H1 (cell line): Measurements from ENCODE around the gene LCA5L. TPM values are rescaled to one million over a fixed set of nuclear protein-coding genes. Genes with fewer than 3 reads are reported as not detected.

ENCODE experiments used
- CTCF ChIA-PET: fragments of 300-600 bp; sonication (Branson Sonifier 250); formaldehyde crosslinking; loops from one replicate; lab custom pipeline; 2021; ENCODE audit not compliant: partially characterized antibody; lab: Charles Lee
- POLR2A ChIA-PET: fragments of 300-600 bp; sonication (Branson Sonifier 250); formaldehyde crosslinking; loops from one replicate; lab custom pipeline; 2021; ENCODE audit warnings: inconsistent platforms; ENCODE audit not compliant: partially characterized antibody; lab: Charles Lee
- DNase-seq, 2 experiments: peaks; one replicate each; pipeline versions ENCODE4 v3.0.0 to v3.0.0-alpha.2; 2010 to 2022; ENCODE audit warnings: low spot score in 2 of 2, low read depth in 1 of 2, mixed read lengths in 1 of 2
- FAIRE-seq: peaks from 2 replicates; lab custom pipeline; 2011; peaks lifted over from hg19 to GRCh38; lab: Jason Lieb, UNC
- H2AFZ ChIP-seq: 2 replicates; pipeline ENCODE4 v1.8.1; 2012; ENCODE audit warnings: low read length, inconsistent platforms
- H2AK5ac ChIP-seq: 2 replicates; pipeline ENCODE4 v1.6.1; 2013; ENCODE audit warnings: low read depth, low read length
- H2BK120ac ChIP-seq: replicated peaks from 2 replicates; pipeline ENCODE3; 2013; ENCODE audit warnings: low read depth, low read length, inconsistent platforms
- H2BK12ac ChIP-seq: 2 replicates; pipeline ENCODE4 v1.6.1; 2013; ENCODE audit warnings: low read depth, low read length
- H2BK15ac ChIP-seq: 2 replicates; pipeline ENCODE4 v1.6.1; 2013; ENCODE audit warnings: low read length
- H2BK20ac ChIP-seq: 2 replicates; pipeline ENCODE4 v1.6.1; 2013; ENCODE audit warnings: low read length
- H2BK5ac ChIP-seq: 2 replicates; pipeline ENCODE4 v1.6.1; 2013; ENCODE audit warnings: low read depth, low read length
- H3K14ac ChIP-seq: 2 replicates; pipeline ENCODE4 v1.6.1; 2013; ENCODE audit warnings: inconsistent platforms; ENCODE audit not compliant: insufficient read length
- H3K18ac ChIP-seq: 2 replicates; pipeline ENCODE4 v1.6.1; 2013; ENCODE audit warnings: low read length; ENCODE audit errors: extremely low read depth
- H3K23ac ChIP-seq: 2 replicates; pipeline ENCODE4 v1.6.1; 2013; ENCODE audit warnings: inconsistent platforms; ENCODE audit not compliant: insufficient read length
- H3K23me2 ChIP-seq: 2 replicates; pipeline ENCODE4 v1.6.1; 2013; ENCODE audit warnings: low read depth, low read length
- H3K27ac ChIP-seq: 2 replicates; pipeline ENCODE4 v1.6.1; 2011; ENCODE audit warnings: low read depth, low read length, inconsistent platforms
- H3K27me3 ChIP-seq, 4 experiments: replicated peaks in 1 of 4; 1 replicate in 1 of 4; 2 replicates in 3 of 4; pipeline versions ENCODE4 v1.6.1 to v1.8.1; 2011 to 2013; ENCODE audit warnings: low read length in 3 of 4, mild to moderate bottlenecking in 3 of 4, inconsistent platforms in 2 of 4, mixed read lengths in 2 of 4, moderate library complexity in 1 of 4; ENCODE audit not compliant: control insufficient read depth in 3 of 4, insufficient read depth in 3 of 4; ENCODE audit errors: extremely low read depth in 1 of 4
- H3K36me3 ChIP-seq, 4 experiments: 2 replicates each; pipeline versions ENCODE4 v1.6.1 to v1.8.1; 2011 to 2013; ENCODE audit warnings: mild to moderate bottlenecking in 4 of 4, low read length in 3 of 4, moderate library complexity in 2 of 4, control low read depth in 1 of 4, inconsistent platforms in 1 of 4; ENCODE audit not compliant: insufficient read depth in 4 of 4, control insufficient read depth in 2 of 4
- H3K4ac ChIP-seq: replicated peaks from 2 replicates; pipeline ENCODE3; 2013; ENCODE audit warnings: low read length, low read depth, mixed read lengths, inconsistent platforms; ENCODE audit not compliant: insufficient read length
- H3K4me1 ChIP-seq, 4 experiments: replicated peaks in 1 of 4; 1 replicate in 1 of 4; 2 replicates in 3 of 4; pipeline versions ENCODE4 v1.6.1 to v1.8.1; 2011 to 2013; ENCODE audit warnings: low read length in 3 of 4, inconsistent platforms in 2 of 4, mixed read lengths in 1 of 4; ENCODE audit not compliant: insufficient read depth in 4 of 4, control insufficient read depth in 3 of 4
- H3K4me2 ChIP-seq, 2 experiments: 2 replicates each; pipeline versions ENCODE4 v1.6.1 to v1.8.1; 2011 to 2013; ENCODE audit warnings: low read depth in 2 of 2, low read length in 2 of 2, control low read depth in 1 of 2, inconsistent platforms in 1 of 2, mild to moderate bottlenecking in 1 of 2; ENCODE audit not compliant: insufficient read depth in 1 of 2
- H3K4me3 ChIP-seq, 4 experiments: fragments of 200-600, 300-600 bp in 1 of 4; sonication (generic), shearing (Covaris generic), sonication (Bioruptor Twin) in 1 of 4; 2 replicates each; pipeline versions ENCODE4 v1.5.1 to v1.8.1; 2011 to 2016; ENCODE audit warnings: low read length in 4 of 4, low read depth in 3 of 4, control low read depth in 2 of 4, inconsistent platforms in 2 of 4, mild to moderate bottlenecking in 2 of 4, mixed read lengths in 1 of 4, moderate library complexity in 1 of 4; ENCODE audit not compliant: insufficient read depth in 2 of 4; ENCODE audit errors: extremely low read depth in 1 of 4
- H3K56ac ChIP-seq: replicated peaks from 2 replicates; pipeline ENCODE3; 2013; ENCODE audit warnings: low read depth, mild to moderate bottlenecking, mixed read lengths, low read length, inconsistent platforms; ENCODE audit not compliant: insufficient read length
- H3K79me1 ChIP-seq: 2 replicates; pipeline ENCODE4 v1.6.1; 2013; ENCODE audit warnings: low read depth, low read length, control low read depth
- H3K79me2 ChIP-seq, 2 experiments: 2 replicates each; pipeline versions ENCODE4 v1.6.1 to v1.8.1; 2012 to 2013; ENCODE audit warnings: low read length in 2 of 2, mild to moderate bottlenecking in 2 of 2, inconsistent platforms in 1 of 2; ENCODE audit not compliant: insufficient read depth in 2 of 2, control insufficient read depth in 1 of 2
- H3K9ac ChIP-seq, 4 experiments: replicated peaks in 1 of 4; 1 replicate in 1 of 4; 2 replicates in 3 of 4; pipeline versions ENCODE4 v1.6.1 to v1.8.1; 2011 to 2013; ENCODE audit warnings: low read depth in 3 of 4, low read length in 3 of 4, control low read depth in 2 of 4, mild to moderate bottlenecking in 2 of 4, moderate library complexity in 2 of 4, inconsistent platforms in 1 of 4; ENCODE audit errors: extremely low read depth in 1 of 4
- H3K9me3 ChIP-seq, 2 experiments: 2 replicates each; pipeline versions ENCODE4 v1.6.1 to v1.8.1; 2012 to 2013; ENCODE audit warnings: mild to moderate bottlenecking in 2 of 2, moderate library complexity in 2 of 2, control low read depth in 1 of 2, inconsistent platforms in 1 of 2, low read depth in 1 of 2, low read length in 1 of 2, mixed read lengths in 1 of 2; ENCODE audit not compliant: insufficient read depth in 2 of 2
- H4K20me1 ChIP-seq, 2 experiments: replicated peaks in 1 of 2; 2 replicates each; pipeline versions ENCODE3 to v1.8.1; 2011 to 2013; ENCODE audit warnings: inconsistent platforms in 2 of 2, low read length in 2 of 2, mild to moderate bottlenecking in 1 of 2; ENCODE audit not compliant: insufficient read depth in 2 of 2, control insufficient read depth in 1 of 2
- H4K5ac ChIP-seq: 2 replicates; pipeline ENCODE4 v1.6.1; 2013; ENCODE audit warnings: low read length, low read depth, mixed read lengths, inconsistent platforms; ENCODE audit not compliant: insufficient read length
- H4K8ac ChIP-seq: 2 replicates; pipeline ENCODE4 v1.8.0; 2013; ENCODE audit warnings: mild to moderate bottlenecking, moderate library complexity, low read length, inconsistent platforms; ENCODE audit not compliant: insufficient read depth; ENCODE audit errors: extremely low read depth
- H4K91ac ChIP-seq: replicated peaks from 2 replicates; pipeline ENCODE3; 2013; ENCODE audit warnings: low read length, mixed read lengths, inconsistent platforms; ENCODE audit not compliant: insufficient read length
- ASH2L ChIP-seq: fragments of 200-600, 300-600 bp; sonication (generic); IDR thresholded peaks from one replicate; pipeline ENCODE4 v1.7.1; 2017; ENCODE audit warnings: low read length
- BACH1 ChIP-seq: IDR thresholded peaks from 2 replicates; pipeline ENCODE4 v1.6.1; 2012; ENCODE audit warnings: low read length, improper control_type of control experiment
- CBX8 ChIP-seq: fragments of 300-800, 300-1000 bp; sonication (generic); IDR thresholded peaks from 2 replicates; pipeline ENCODE4 v1.7.1; 2016; ENCODE audit warnings: low read depth, low read length, borderline replicate concordance
- CHD1 ChIP-seq: IDR thresholded peaks from 2 replicates; pipeline ENCODE4 v1.6.1; 2012; ENCODE audit warnings: low read depth, low read length, improper control_type of control experiment
- CHD2 ChIP-seq: IDR thresholded peaks from 2 replicates; pipeline ENCODE4 v1.6.1; 2012; ENCODE audit warnings: low read length, improper control_type of control experiment
- EP300 ChIP-seq, 2 experiments: IDR thresholded peaks; 1 replicate in 1 of 2; 2 replicates in 1 of 2; pipeline ENCODE4 v1.6.1; 2011 to 2012; ENCODE audit warnings: low read depth in 2 of 2, low read length in 2 of 2, mild to moderate bottlenecking in 2 of 2, borderline replicate concordance in 1 of 2, inconsistent platforms in 1 of 2, moderate library complexity in 1 of 2
- HDAC2 ChIP-seq, 2 experiments: fragments of 300-600 bp in 1 of 2; sonication (generic) in 1 of 2; IDR thresholded peaks; 2 replicates each; pipeline ENCODE4 v1.6.1; 2011 to 2012; ENCODE audit warnings: low read depth in 2 of 2, low read length in 2 of 2, mild to moderate bottlenecking in 2 of 2, moderate library complexity in 2 of 2, borderline replicate concordance in 1 of 2, inconsistent platforms in 1 of 2
- HDAC6 ChIP-seq: IDR thresholded peaks from one replicate; pipeline ENCODE4 v1.7.1; 2012; ENCODE audit warnings: low read depth, mild to moderate bottlenecking, inconsistent platforms, low read length, moderate library complexity
- MAFK ChIP-seq: IDR thresholded peaks from 2 replicates; pipeline ENCODE4 v1.6.1; 2012; ENCODE audit warnings: low read depth, mild to moderate bottlenecking, improper control_type of control experiment, low read length
- PHF8 ChIP-seq: fragments of 200-600 bp; sonication (generic); conservative IDR thresholded peaks from 2 replicates; pipeline ENCODE4 v1.7.1; 2012; ENCODE audit warnings: low read depth, mild to moderate bottlenecking, inconsistent platforms, low read length, moderate library complexity
- RAD21 ChIP-seq, 2 experiments: IDR thresholded peaks in 1 of 2; conservative IDR thresholded peaks in 1 of 2; 2 replicates each; pipeline ENCODE4 v1.6.1; 2011; ENCODE audit warnings: low read depth in 2 of 2, low read length in 2 of 2, improper control_type of control experiment in 1 of 2, inconsistent platforms in 1 of 2, mild to moderate bottlenecking in 1 of 2, moderate library complexity in 1 of 2
- RBBP5 ChIP-seq: IDR thresholded peaks from 2 replicates; pipeline ENCODE4 v1.7.1; 2012; ENCODE audit warnings: low read depth, mild to moderate bottlenecking, inconsistent platforms, low read length, moderate library complexity, borderline replicate concordance
- SP4 ChIP-seq: IDR thresholded peaks from 2 replicates; pipeline ENCODE4 v1.6.1; 2012; ENCODE audit warnings: low read length, inconsistent platforms
- WGBS, 2 experiments: shearing (Covaris generic) in 1 of 2; methylation state at CpG; one replicate each; pipeline versions ENCODE4 v1.1.6 to v1.1.7; 2013 to 2015; ENCODE audit warnings: low lambda C conversion rate in 2 of 2, mixed read lengths in 2 of 2, inconsistent platforms in 1 of 2, low coverage in 1 of 2, missing lambda C conversion rate in 1 of 2; ENCODE audit not compliant: insufficient replicate concordance in 2 of 2, insufficient coverage in 1 of 2, insufficient read length in 1 of 2; ENCODE audit errors: extremely low coverage in 1 of 2, missing lambda C conversion rate in 1 of 2; 5-methylcytosine and 5-hydroxymethylcytosine counted together
- polyA plus RNA-seq, 7 experiments: library from polyadenylated mRNA; depleted of rRNA in 3 of 7; stranded (reverse) in 5 of 7; unstranded in 2 of 7; fragments of >200 nt in 5 of 7; fragments of 200-250 nt in 2 of 7; gene quantifications; 1 replicate in 5 of 7; 2 replicates in 1 of 7; 4 replicates in 1 of 7; pipeline versions ENCODE4 v1.2.1 to v1.2.3, GENCODE V29; 2011 to 2013; ENCODE audit warnings: missing spikeins in 2 of 7, mixed read lengths in 2 of 7
- total RNA-seq: library from RNA; stranded (reverse); fragmentation: NEBNext Ultra II Directional; extraction: Animal tissue kit (Norgen Biotek cat#: 25700); gene quantifications from 2 replicates; pipeline ENCODE4 v1.2.1, GENCODE V29; 2021

LCA5L gene
- total and polyA plus RNA-seq, 2 of the 8 experiments (the other 6 are each of a cell fraction or from before 2014, with no cell fraction given): 0.11 to 0.84 TPM

DNA sequence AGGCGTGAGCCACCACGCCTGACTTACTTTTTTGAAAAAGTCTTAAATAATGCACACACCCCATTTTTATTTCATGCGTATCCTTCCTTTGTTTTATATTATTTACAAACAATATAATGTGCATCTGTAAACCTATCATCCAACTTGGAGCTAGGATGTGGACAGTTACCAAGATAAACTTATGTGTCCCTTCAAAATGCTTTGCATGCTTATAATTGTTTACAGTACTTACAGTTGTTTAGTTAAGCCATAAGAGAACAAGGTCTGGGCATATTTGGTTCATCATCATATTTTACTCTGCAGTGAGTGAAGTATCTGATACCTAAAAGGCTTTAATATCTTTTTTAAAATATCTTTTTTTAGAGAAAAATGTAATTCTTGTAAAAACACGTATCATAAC is 80.6 kb downstream of the LCA5L start:
- no peak for DNase-seq
- no peak overlapping the region for H2BK120ac ChIP-seq
- no peak overlapping the region for H4K8ac ChIP-seq
- no peak overlapping the region for H3K4me2 ChIP-seq
- H2BK12ac ChIP-seq: no peak overlapping the region
- POLR2A ChIA-PET: interaction anchor here (0.6 kb wide), 1 partner anchor 19 kb away, joined by 3 read pairs; no protein-coding TSS in a partner anchor
- H2BK20ac ChIP-seq: no peak overlapping the region
- H3K9ac ChIP-seq: no peak overlapping the region
- FAIRE-seq: no peak
- no peak overlapping the region for H2AK5ac ChIP-seq
- no peak overlapping the region for H2BK5ac ChIP-seq
- H3K23me2 ChIP-seq: no peaks in the 10 kb centered on the region
- H3K27ac ChIP-seq: no peak overlapping the region
- no peak for TF ChIP-seq RBBP5
- TF ChIP-seq CBX8: no peak
- no peak for TF ChIP-seq SP4
- no peak for TF ChIP-seq EP300 (IDR thresholded peaks at IDR 0.05; ENCODE audit: borderline replicate concordance in 1 of 2, low read depth in 2 of 2, low read length in 2 of 2)
- TF ChIP-seq CHD1: no peak
- TF ChIP-seq RAD21 (IDR thresholded peaks at IDR 0.05 in 1 of 2, conservative IDR thresholded peaks at IDR 0.05 in 1 of 2; ENCODE audit: low read depth in 2 of 2, low read length in 2 of 2): no peak
- no peak for TF ChIP-seq BACH1
- no peak for TF ChIP-seq CHD2
- no peak for TF ChIP-seq MAFK
- TF ChIP-seq ASH2L: no peak
- TF ChIP-seq PHF8: no peak
- TF ChIP-seq HDAC6: no peak
- TF ChIP-seq HDAC2 (IDR thresholded peaks at IDR 0.05; ENCODE audit: borderline replicate concordance in 1 of 2, low read depth in 2 of 2, low read length in 2 of 2): no peak
- TF ChIP-seq, all 59 proteins: peak for 0
- no peaks in the 10 kb centered on the region for H3K4me1 ChIP-seq
- H3K27me3 ChIP-seq: no peaks in the 10 kb centered on the region
- H3K9me3 ChIP-seq: no peaks in the 10 kb centered on the region
- 97% methylated on average over 4 of the region's 4 CpGs; no CpG with 5 or more reads in 1 of the 2 experiments for WGBS, 2 experiments
- CTCF ChIA-PET: interaction anchor here (1.0 to 3.2 kb wide), 2 partner anchors 9 to 12 kb away, joined by 5 to 12 read pairs; no protein-coding TSS in a partner anchor
- no peak overlapping the region for H4K5ac ChIP-seq
- H3K23ac ChIP-seq: no peak overlapping the region
- H3K14ac ChIP-seq: no peak overlapping the region
- no peaks in the 10 kb centered on the region for H3K36me3 ChIP-seq
- no peak overlapping the region for H3K4me3 ChIP-seq
- H3K4ac ChIP-seq: no peak overlapping the region
- no peak overlapping the region for H3K18ac ChIP-seq
- H4K20me1 ChIP-seq: no peaks in the 10 kb centered on the region
- H3K79me1 ChIP-seq: no peaks in the 10 kb centered on the region
- H2AFZ ChIP-seq: no peak overlapping the region
- no peak overlapping the region for H2BK15ac ChIP-seq
- H4K91ac ChIP-seq: no peak overlapping the region
- no peak overlapping the region for H3K56ac ChIP-seq
- H3K79me2 ChIP-seq: no peaks in the 10 kb centered on the region
